Suprapubic skin (tissue), 3 donors: ENCODE data around the gene COL9A3.
A peak's percentile ranks its signal among the peaks of the same experiment; 100 is the strongest.

Experiments used
- CTCF ChIP-seq, 2 donors: fragments of 200-600 bp in 1 of 2; fragments of 450-650 bp in 1 of 2; sonication (generic) in 1 of 2; IDR thresholded peaks; one replicate each; pipeline ENCODE4 v1.5.1; 2016 to 2019; ENCODE audit warnings: antibody characterized with exemption in 2 of 2, mild to moderate bottlenecking in 1 of 2, moderate library complexity in 1 of 2
- POLR2A ChIP-seq, 2 donors: fragments of 450-650 bp; IDR thresholded peaks; one replicate each; pipeline ENCODE4 v1.6.1; 2017; ENCODE audit warnings: antibody characterized with exemption in 2 of 2, mild to moderate bottlenecking in 2 of 2, moderate library complexity in 2 of 2

GRCh38 chr20:62794007-62794724, 22.7 kb upstream of the COL9A3 start:
- TF ChIP-seq CTCF (IDR thresholded peaks at IDR 0.05): no peak
- TF ChIP-seq POLR2A (IDR thresholded peaks at IDR 0.05): peak; percentile 9 to 71
